DMS53 treated with DMSO at 0.1 percent for 48 hours (cell line): ENCODE data around the gene SLC16A9.
"Not testable (repeated sequence)": the region's sequence is repeated elsewhere in the genome, so short reads cannot be mapped to it uniquely, and the experiment has no call there.

Source experiments
- DNase-seq: peaks from one replicate; lab custom pipeline; 2025; ENCODE audit not compliant: unreplicated experiment; lab: John Stamatoyannopoulos, UW

SLC16A9 gene

DNA sequence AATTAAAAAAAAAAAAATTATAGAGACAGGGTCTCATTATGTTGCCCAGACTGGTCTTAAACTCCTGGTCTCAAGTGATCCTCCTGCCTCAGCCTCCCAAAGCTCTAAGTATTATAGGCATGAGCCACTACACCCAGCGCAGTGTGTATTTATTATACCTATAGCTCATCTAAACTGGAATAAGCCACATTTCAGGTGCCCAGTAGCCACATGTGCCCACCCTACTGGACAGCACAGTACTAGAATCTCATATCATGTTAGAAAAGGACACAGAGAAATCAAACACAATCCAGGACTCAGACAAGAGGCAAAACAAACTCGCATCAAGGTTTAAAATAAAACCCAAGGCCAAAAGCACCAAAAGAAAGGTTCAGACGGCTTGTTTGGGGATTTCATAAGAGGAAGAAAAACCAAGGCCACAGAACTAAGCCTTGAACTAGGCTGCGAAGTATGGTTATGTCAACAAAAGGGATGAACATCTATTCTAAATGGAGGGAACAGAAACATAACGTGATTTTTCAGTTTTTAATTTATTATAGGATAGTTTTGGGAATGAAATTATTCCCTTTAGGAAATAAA is 32.3 kb downstream of the SLC16A9 start:
- no peak for DNase-seq

DNA sequence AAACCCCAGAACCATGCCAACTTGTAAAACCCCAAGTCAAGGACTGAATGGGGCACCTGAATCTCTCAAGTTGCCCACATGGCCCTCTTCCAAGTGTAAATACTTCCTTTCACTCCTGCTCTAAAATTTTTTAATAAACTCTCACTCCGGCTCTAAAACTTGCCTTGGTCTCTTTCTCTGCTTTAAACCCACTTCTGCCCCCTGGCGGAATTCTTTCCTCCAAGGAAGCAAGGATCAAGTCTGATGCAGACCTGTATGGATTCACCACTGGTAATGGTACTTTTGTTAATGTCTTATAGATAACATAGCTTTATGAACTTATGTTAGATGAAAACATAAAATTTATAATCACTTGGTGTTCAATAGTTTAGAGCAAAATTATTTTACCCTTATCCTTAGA is 33.8 kb downstream of the SLC16A9 start:
- DNase-seq: no peak

DNA sequence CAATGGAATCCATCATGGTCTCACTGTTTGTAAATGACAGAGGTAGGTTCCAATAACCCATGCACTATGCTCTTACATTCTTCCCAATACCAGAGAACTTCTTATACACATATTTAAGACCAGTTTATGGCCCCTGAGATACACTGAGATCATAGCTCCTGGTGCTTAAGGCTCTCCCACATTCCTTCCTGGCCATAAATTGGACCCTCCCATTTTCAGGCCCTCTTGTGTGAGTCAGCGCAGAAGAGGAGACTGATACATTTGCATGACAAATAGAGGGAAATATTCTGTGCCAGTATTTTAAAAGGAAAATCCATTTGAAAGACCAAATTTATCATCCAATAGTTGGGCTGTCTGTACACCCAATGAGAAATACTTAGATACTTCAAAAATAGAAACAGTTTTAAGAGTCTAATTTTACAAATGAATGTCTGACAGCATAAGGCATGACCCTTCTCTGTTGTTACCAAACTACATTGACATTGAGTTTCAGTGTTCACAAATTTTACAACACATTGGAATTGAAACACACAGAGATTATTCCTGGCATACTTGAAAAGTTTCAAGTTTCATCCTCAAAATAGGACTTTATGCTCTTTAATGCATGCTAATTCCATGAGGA is 35.3 kb downstream of the SLC16A9 start:
- DNase-seq: no peak

DNA sequence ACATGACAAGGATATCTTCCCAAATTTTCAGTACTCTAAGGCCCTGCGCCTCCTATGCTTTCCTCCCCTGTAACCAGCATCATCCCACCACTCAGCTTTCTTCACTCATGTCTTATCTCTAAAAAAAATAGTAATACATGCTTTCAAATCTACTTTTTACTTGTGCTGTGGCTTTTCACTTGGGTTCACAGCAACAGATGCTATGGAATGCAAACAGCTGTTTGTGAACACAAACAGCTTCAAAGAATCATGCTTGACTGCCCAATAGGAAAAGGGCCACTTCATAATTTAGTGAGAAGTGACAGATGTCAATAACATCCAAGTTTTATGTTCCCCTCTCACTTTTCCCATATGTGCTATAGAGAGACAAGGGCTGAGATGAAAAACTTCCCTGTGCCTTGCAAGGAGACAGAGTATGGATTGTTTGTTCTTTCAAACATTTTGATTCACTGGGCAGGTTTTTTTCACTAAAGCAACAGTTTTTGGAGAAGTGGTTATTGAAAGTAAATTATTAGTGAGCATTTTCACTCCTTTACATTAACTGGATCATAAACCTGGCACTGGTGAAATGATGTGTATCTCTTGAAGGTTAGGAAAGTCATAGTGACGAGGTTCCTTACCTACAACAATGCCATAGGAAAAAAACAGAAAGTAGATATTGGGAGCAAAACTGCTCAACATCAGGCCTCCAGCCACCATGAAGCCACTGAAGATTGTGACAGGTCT is 37.3 kb downstream of the SLC16A9 start:
- no peak for DNase-seq

DNA sequence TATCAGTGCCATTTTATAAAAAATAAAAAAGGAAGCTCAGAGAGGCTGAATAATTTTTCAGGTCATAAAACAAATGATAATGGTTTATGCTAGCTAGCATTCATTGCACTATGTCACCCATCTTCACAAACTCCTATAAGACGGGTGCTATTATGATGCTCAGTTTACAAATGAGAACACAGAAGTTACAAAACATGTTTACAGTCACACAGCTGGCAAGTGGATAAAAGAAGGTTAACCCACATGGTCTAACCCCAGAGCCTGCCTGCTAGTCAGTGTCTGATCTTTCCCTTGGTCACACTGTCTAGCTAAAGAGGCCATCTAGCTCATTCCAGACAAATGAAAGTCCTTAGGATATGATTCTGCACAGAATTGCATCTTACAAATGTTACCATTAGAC is 39.4 kb downstream of the SLC16A9 start:
- DNase-seq: no peak

DNA sequence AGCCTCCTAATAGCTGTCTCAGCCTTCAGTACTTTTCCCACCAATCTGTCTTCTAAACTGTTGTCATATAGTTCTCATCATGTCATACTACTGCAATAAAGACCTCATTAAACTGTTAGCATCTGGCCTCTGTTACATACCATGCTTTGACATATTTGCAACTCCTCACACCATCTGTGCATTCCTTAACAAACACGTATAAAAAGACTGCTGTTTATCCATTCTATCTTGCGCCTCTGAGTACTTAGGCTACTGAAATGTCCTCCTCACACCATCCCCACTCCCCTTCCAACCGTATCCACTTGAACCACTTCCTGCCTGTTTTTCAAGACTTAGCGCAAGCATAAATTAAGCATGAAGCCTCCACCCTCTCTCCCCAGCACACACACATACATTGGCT is 41.6 kb downstream of the SLC16A9 start:
- peak; percentile 75 for DNase-seq

DNA sequence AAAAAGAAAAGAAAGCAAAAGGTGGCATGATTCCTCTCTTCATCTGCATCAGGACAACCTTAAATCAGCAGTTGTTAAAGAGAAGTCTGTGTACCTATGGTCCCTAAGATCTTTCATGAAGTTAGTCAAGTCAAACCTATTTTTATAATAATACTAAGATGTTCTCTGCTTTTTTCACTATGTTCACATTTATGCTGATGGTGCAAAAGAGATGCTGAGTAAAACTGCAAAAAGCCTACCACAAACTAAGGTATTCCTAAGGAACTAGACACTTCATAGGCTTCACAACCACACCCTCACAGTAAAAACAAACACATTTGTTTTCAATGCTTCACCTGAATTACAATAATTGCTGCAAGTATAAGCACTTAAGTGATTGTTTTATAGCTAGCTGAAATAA is 43.3 kb downstream of the SLC16A9 start:
- no peak for DNase-seq

DNA sequence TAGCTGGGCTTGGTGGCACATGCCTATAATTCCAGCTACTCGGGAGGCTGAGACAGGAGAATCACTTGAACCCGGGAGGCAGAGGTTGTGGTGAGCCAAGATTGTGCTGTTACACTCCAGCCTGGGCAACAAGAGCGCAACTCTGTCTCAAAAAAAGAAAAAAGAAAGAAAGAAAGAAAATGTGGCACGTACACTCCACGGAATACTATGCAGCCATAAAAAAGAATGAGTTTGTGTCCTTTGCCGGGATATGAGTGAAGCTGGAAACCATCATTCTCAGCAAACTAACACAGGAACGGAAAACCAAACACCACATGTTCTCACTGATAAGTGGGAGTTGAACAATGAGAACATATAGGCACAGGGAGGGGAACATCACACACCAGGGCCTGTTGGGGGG is 46.4 kb downstream of the SLC16A9 start:
- not testable (repeated sequence) for DNase-seq

DNA sequence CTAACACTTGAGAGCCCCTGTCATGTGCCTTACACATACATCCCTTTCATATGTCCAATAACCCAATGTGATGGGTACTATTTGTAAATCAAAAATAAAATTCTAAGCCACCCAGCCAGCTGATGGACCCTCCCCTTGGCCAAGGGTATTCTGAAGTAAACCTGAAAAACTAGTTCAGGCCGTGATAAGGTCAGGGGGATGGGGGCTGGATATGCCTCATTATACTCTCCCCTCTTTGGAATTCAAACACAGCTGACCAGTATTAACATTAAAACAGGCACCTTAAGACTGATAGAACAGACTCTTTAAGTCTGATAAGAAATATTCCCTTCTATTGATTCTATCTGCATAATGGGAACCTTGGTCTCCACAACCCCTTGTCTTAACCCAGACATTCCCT is 51.9 kb downstream of the SLC16A9 start:
- DNase-seq: no peak

DNA sequence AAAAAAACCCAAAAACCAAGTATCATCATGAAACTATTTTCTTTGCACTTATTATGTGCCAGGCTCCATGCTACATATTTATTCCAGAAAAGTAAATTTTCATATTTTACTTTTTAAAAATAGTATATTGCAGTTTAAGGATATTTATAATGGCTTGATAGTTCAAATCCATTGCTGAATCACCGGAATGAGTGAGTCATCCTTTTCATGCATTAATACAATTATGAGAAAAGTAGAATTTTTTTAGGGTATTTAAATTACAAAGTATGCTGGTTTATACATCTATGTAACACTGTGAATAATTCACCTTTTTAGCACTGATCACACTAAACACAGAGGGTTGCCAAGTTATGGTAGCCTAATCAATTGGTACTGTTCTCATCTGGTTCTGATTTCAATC is 54.3 kb downstream of the SLC16A9 start:
- no peak for DNase-seq

DNA sequence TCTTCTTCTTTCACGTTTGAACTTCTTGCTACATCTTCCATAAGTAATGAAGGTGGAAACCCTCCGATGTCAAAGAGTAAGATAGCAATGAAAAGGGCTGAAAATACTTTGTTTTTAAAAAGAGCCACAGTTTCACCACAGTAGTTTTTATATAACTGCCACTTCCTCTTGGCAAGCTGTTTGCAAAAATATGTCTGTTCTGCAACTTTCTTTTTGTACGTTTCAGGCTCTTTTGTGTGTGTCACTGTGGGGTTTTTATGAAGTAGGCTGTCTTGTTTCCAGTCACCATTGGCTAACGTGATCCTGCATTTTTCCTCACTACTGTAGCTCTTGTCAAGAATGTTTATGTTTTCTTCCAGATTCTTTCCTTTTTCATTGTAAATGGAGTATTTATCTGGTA is 55.6 kb downstream of the SLC16A9 start:
- no peak for DNase-seq

DNA sequence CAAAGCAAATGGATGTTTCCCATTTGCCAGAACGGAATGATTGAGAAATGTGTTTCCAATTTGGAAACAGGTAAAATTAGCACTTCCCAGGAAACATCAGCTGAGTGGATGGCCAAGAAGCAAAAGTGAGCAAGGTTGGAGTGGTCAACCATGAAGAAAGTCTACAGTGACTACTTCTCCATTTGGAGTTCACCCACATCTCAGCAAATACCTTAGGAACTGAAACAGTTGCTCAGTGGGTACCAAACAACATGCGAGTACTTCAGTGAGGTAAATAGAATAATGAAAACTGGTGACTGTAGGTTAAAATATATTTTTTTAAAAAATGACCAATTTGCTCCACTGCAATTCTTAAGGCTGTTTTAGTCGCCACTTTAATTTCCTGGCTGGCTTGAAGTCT is 57.7 kb downstream of the SLC16A9 start:
- DNase-seq: no peak

DNA sequence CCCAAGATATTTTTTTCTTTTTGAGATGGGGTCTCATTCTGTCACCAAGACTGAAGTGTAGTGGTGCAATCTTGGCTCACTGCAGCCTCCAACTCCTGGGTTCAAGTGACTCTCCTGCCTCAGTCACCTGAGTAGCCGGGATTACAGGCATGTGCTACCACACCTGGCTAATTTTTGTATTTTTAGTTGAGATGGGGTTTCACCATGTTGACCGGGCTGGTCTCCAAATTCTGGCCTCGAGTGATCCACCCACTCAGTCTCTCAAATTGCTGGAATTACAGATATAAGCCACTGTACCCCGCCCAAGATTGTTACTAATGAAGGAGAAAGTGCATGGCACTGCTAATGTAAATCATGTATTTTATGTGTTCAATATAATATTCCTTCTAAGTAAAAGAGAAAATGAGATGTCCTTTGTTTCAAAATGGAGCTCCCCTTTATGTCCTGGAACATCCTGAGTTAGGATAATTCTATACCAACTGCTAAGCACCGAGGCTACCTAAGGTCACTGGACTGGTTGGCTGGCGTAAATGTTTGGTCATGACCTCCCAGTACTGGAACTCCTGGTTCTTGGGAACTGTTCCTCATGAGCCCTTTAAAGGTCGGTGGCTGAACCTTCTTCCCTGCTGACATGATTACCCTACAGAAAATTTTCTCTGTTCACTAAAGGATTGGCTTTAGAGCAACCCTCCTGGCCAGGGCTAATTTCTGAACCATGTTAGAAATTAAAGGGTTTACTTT is 59.9 kb downstream of the SLC16A9 start:
- no peak for DNase-seq

DNA sequence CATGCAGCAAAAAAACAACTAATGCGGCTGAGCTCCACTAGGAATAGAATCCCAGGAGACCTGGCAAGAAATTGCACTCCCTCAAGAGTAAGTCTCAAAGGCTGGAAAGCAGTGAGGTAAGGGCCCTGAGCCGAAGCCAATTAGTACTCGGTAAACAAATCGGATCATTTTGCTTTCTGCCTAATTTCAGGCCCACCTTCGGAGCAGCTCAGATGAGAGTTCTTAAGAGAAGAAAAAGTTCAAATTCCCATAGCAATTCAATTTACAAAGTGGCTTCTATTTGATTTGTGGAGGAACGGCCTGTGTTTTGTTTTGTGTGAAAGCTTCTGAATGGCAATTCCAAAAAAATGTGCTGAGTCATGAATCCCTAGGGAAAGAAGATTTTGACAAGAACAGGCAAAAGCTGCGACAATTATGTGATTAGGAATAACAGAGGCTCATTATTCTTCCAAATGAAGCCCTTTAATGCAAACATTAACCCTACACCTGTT is 60.9 kb downstream of the SLC16A9 start:
- DNase-seq: no peak

DNA sequence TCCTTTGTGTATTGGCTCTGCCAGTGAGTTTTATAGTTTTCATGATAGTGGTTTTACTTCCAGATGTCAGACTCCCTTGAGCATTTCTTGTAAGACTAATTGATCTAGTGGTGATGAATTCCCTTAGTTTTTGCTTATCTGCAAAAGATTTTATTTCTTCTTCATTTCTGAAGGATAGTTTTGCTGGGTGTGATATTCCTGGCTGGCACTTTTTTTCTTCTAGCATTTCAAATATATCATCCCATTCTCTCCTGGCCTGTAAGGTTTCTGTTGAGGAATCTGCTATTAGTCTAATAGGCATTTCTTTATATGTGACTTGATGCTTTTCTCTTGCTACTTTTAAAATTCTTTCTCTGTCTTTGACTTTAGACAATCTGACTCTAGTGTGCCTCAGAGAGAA is 64.8 kb downstream of the SLC16A9 start:
- DNase-seq: no peak

DNA sequence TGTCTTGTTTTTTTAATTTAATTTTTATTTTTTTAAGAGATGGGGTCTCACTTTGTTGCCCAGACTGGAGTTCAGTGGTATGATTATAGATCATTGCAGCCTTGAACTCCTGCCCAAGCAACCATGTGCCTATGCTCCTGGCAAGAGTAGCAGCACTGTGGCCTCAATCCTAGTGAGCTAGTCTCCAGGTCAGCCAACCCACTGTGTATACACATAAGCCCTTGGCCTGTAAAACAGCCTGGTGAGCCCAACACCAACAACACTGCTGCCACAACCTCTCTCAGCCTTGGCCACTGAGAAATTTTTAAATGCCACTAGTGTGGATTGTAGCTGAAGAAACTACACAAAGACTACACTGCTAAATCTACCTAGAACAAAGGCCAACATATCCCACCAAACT is 68.0 kb downstream of the SLC16A9 start:
- not testable (repeated sequence) for DNase-seq

DNA sequence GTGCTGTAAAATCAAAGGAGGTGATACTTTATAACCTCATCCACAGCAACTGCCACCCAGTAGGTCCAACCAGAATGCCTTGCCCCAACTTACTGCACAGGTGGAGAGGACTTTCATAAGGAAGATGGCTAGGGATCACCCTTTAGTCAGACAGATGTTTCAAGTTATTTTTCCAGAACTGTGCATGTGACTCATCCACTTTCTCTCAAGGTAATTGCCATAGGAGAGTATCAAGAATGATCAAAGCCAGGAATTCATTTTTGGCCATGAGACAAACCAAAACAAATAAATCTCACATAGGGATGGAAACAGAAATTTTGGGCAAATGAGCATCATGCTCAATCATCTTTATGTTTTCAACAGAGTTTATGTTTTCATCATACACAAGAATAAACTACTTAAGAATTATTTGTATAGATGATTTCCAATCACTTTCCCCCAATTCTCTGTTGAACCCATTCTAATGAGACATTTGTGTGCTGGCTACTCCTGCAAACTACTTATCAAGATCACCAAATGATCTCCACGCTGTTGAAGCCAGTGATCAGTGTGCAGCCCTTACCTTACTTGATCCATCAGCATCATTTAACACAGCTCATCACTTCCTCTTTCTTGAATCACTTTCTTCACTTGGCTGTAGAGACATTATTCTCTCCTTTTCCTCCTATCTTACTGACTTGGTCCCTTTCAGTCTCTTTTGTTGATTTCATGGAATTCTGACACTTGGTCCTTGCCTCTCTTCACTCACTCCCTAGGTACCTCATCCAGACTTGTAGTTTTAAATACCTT is 74.0 kb downstream of the SLC16A9 start:
- DNase-seq: no peak

DNA sequence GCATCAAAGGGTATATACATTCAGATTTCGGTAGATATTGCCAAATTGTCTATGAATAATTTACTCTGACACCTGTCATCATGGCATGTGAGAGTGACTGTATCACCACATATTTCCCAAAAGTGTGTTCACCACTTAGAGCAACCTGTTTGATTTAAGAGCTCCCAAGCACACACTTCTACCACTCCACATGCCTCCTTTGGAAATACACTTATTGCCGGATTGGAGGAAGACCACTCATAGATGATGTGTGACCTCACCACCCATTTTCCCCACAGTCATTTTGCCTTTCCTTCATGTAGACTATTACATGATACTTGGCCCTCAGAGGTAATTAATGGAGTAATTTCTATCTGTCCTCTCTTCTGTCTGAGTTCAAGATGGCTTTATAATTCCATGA is 75.5 kb downstream of the SLC16A9 start:
- DNase-seq: no peak

DNA sequence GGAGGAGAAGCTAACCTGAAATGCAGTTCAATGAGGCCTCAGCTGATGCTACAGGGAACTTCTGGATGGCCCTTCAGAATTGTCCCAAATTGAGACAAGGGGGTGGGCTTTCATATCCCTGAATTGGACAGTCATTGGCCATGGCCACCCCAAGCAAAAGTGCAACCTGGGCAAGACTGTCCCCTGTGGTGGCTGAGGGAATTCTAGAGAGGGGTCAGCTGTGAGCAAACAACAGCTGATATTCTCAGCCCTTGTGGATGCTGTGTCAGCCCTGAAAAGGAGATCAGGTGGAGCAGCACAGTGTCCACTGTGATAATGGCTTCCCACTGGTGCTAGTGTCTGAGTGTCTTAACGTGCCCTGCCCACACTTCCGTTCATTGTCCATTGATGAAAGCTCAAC is 76.6 kb downstream of the SLC16A9 start:
- no peak for DNase-seq

DNA sequence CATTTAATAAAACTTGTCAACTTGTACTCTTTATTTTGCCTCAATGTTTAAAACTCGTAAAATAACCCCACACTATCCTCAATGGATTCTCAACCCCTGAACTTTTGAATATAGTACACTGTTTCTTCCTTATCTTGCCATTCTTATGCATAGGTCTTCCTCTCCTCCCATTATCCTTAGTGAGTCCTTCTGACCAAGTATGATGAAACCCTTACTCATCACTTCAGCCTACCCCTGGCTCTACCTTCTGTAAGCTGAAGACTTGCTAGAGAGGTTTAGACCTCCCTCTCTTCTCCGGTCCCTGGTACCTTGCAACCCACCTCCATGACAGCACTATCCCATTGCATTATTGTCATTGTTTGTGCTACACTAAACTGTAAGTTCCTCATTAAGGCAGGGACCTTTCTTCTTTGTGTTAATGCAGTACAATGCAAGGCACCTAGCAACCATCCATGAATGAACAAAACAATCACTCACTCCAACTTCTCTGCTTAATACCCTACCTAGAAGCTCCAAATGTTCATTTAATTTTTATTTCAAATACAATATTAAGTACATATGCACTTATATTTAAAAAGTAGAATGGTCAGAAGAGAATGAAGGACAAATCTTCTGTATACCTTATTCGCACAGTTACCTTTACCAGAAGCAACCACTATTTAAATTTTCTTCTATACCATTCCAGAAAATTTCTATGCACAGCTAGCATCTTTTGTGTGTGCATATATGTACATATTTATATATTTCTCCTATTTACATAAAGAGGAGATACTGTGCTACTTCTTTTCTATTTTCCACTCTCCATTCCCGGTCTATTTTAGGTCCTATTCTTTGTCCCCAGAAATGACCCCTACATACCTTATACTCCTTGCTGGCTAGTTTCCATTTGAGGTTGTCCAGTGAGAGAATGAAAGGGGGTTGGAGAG is 77.5 kb downstream of the SLC16A9 start:
- DNase-seq: no peak
